Gastroesophageal sphincter (tissue), 4 donors: Measurements from ENCODE around the gene MORF4L1. TPM values are rescaled to one million over a fixed set of nuclear protein-coding genes. Genes with fewer than 3 reads are reported as not detected.

Source experiments
- ATAC-seq: fragments of 150-250 bp; one replicate; pipeline ENCODE4 v1.9.1; 2016; ENCODE audit warnings: mild to moderate bottlenecking, moderate library complexity
- H3K27ac ChIP-seq, 4 donors: fragments of 200-600 bp; sonication (generic) in 3 of 4; 1 replicate in 3 of 4; 2 replicates in 1 of 4; pipeline ENCODE4 v1.5.1; 2016 to 2019
- H3K27me3 ChIP-seq: fragments of 200-600 bp; sonication (generic); one replicate; pipeline ENCODE4 v1.5.1; 2019
- H3K36me3 ChIP-seq, 2 donors: fragments of 200-600 bp; sonication (generic); one replicate each; pipeline ENCODE4 v1.5.1; 2019; ENCODE audit warnings: control low read depth in 1 of 2
- H3K4me1 ChIP-seq, 3 donors: fragments of 200-600 bp; sonication (generic); 1 replicate in 2 of 3; 2 replicates in 1 of 3; pipeline ENCODE4 v1.5.1; 2016 to 2019; ENCODE audit warnings: control low read depth in 2 of 3
- H3K4me3 ChIP-seq, 2 donors: fragments of 200-600 bp; sonication (generic); one replicate each; pipeline ENCODE4 v1.5.1; 2019; ENCODE audit warnings: mild to moderate bottlenecking in 1 of 2, moderate library complexity in 1 of 2
- H3K9me3 ChIP-seq, 3 donors: fragments of 200-600 bp; sonication (generic); one replicate each; pipeline ENCODE4 v1.5.1; 2017 to 2019; ENCODE audit warnings: control low read depth in 2 of 3
- CTCF ChIP-seq, 4 experiments: fragments of 200-600 bp in 2 of 4; fragments of 450-650 bp in 2 of 4; sonication (generic) in 1 of 4; IDR thresholded peaks; one replicate each; pipeline ENCODE4 v1.5.1; 2017 to 2019; ENCODE audit warnings: antibody characterized with exemption in 4 of 4, mild to moderate bottlenecking in 2 of 4, moderate library complexity in 2 of 4
- EP300 ChIP-seq: sonication (generic); formaldehyde crosslinking; IDR thresholded peaks from one replicate; pipeline ENCODE4 v1.6.1; 2017; ENCODE audit warnings: antibody characterized with exemption, mild to moderate bottlenecking
- POLR2A ChIP-seq, 2 donors: fragments of 450-650 bp; IDR thresholded peaks; one replicate each; pipeline ENCODE4 v1.6.1; 2017; ENCODE audit warnings: antibody characterized with exemption in 2 of 2, mild to moderate bottlenecking in 2 of 2, moderate library complexity in 1 of 2
- POLR2AphosphoS5 ChIP-seq: sonication (generic); formaldehyde crosslinking; IDR thresholded peaks from one replicate; pipeline ENCODE4 v1.6.1; 2017; ENCODE audit warnings: antibody characterized with exemption
- WGBS, 2 donors: methylation state at CpG; one replicate each; pipeline ENCODE4 v1.1.5; 2018; ENCODE audit warnings: low coverage in 1 of 2; 5-methylcytosine and 5-hydroxymethylcytosine counted together
- small RNA-seq, 4 donors: library from RNA; depleted of rRNA; stranded (forward); fragments of <200 nt; gene quantifications; one replicate each; pipeline ENCODE3, GENCODE V24; 2016
- total RNA-seq, 4 donors: library from RNA; depleted of rRNA; stranded (reverse); fragments of >200 nt; gene quantifications; one replicate each; pipeline ENCODE4 v1.1.0, GENCODE V29; 2016

The MORF4L1 gene
- total RNA-seq, 4 donors from 2014 or later = 347 to 449 (median 406) TPM

GRCh38 chr15:78946493-78946892, 73.8 kb downstream of the MORF4L1 start:
- 100% methylated on average over 1 of the region's 5 CpGs; no CpG with 5 or more reads in 1 of the 2 donors for WGBS, 2 donors
- TF ChIP-seq POLR2A (IDR thresholded peaks at IDR 0.05) (no peak), EP300 (no peak), POLR2AphosphoS5 (no peak), CTCF (IDR thresholded peaks at IDR 0.05) (no peak)
- Histone ChIP-seq H3K4me3 (no peak overlapping the region), H3K4me1 (peaks cover 0 to 44% (median 0%) of the 10 kb centered on the region in 3 donors), H3K36me3 (no peaks in the 10 kb centered on the region), H3K9me3 (no peaks in the 10 kb centered on the region), H3K27me3 (no peaks in the 10 kb centered on the region), H3K27ac (no peak overlapping the region)
- ATAC-seq = no peak

- no peak for ATAC-seq
- Histone ChIP-seq H3K4me1 (peaks cover 0 to 44% (median 0%) of the 10 kb centered on the region in 3 donors), H3K36me3 (no peaks in the 10 kb centered on the region), H3K27me3 (no peaks in the 10 kb centered on the region), H3K27ac (no peak overlapping the region), H3K9me3 (no peaks in the 10 kb centered on the region), H3K4me3 (no peak overlapping the region)
- 100% methylated on average over 2 of the region's 5 CpGs; no CpG with 5 or more reads in 1 of the 2 donors for WGBS, 2 donors
- TF ChIP-seq POLR2A (IDR thresholded peaks at IDR 0.05) (no peak), POLR2AphosphoS5 (no peak), CTCF (IDR thresholded peaks at IDR 0.05) (no peak), EP300 (no peak)
Measured at GRCh38 chr15:78947506-78947905, 74.8 kb downstream of the MORF4L1 start.

Small RNAs within 50 kb of the gene (small RNA-seq; reads per million reads assigned to genes)
- 0 reads per million in 4 donors for gene RNU6-415P

Other genes starting within 250 kb of the MORF4L1 start
- 1 to 10 TPM in 1 of 4 donors, under 1 TPM in 1, not detected in 2; 0.10 to 1.1 TPM for gene CHRNB4, start 231.7 kb upstream of the MORF4L1 start, total RNA-seq
- gene ADAMTS7, start 61.4 kb upstream of the MORF4L1 start, total RNA-seq = 1 to 10 TPM; 2.6 to 9.7 (median 4.4) TPM
- gene CTSH, start 72.2 kb downstream of the MORF4L1 start, total RNA-seq = 100 to 1,000 TPM in 1 of 4 donors, 10 to 100 TPM in 3; 65.5 to 101 (median 76.6) TPM
- under 1 TPM in 2 of 4 donors, not detected in 2; 0.13 to 0.23 TPM for gene RASGRF1, start 217.9 kb downstream of the MORF4L1 start, total RNA-seq